ENCODE measurements around the gene RNF150.

DNA sequence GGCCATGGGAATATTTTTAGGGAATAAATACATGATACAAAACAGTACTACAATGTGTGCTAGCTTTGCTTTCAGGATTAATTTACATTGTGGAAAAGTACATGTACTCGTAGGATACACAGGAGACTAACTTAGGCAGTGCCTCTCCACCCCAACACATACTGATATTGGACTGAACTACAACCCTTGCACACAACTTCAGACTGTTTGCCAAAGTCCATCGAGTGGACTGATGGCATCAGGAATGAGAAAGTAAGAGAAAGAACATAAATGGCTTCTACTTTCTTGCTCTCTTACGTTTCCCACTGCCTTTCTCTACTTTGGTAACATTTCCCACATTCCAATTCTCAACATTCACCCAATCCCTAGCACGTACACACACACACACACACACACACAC is 130.1 kb downstream of the RNF150 start:
- TF ChIP-seq EP300 (IDR thresholded peaks at IDR 0.05) = no peak
- no peak for TF ChIP-seq CTCF (IDR thresholded peaks at IDR 0.05)
- TF ChIP-seq POLR2A (IDR thresholded peaks at IDR 0.05; ENCODE audit: low read depth) = no peak
